Measurements from ENCODE around the gene NES. TPM values are rescaled to one million over a fixed set of nuclear protein-coding genes. Genes with fewer than 3 reads are reported as not detected.

Gene NES
- total RNA-seq, 1 experiment from 2014 or later = 56.3 TPM

- no peak for DNase-seq (ENCODE audit: low read depth, low spot score)
- no TSS peak for BruUV-seq (replicated peaks)
- POLR2A ChIA-PET = interaction anchor here (0.6 to 1.6 kb wide), 3 partner anchors 30 to 50 kb away, joined by 3 to 12 read pairs (median 8); no protein-coding TSS in a partner anchor
- ATAC-seq = peak; percentile 22; the same call in 1 of the 2 replicates
- Histone ChIP-seq H3K27ac (ENCODE audit: low read length) (peak overlapping the region; percentile 97), H3K36me3 (ENCODE audit: control insufficient read depth, insufficient read depth, low read length) (peaks cover 17% of the 10 kb centered on the region), H3K27me3 (ENCODE audit: control insufficient read depth, insufficient read depth, low read length) (no peaks in the 10 kb centered on the region), H3K4me1 (ENCODE audit: control insufficient read depth, insufficient read depth, low read length) (peaks cover 24% of the 10 kb centered on the region), H3K4me3 (ENCODE audit: low read depth in 2 of 2, low read length in 2 of 2) (peak overlapping the region; percentile 87 to 99), H3K9me3 (ENCODE audit: control insufficient read depth, insufficient read depth, low read depth, low read length) (no peaks in the 10 kb centered on the region)
- in situ Hi-C loops (cut with HindIII; ENCODE audit: low pct_unique_long_range_greater_than_20kb, low sequenced_read_pairs) (no loop called here), intact Hi-C loops (cut with micrococcal nuclease; ENCODE audit: unreplicated experiment) (loop anchor here (1.0 to 2.0 kb wide), 2 partner anchors 37 to 132 kb away; partner anchors contain the start of gene INSRR)
- TF ChIP-seq, protein P1, sequence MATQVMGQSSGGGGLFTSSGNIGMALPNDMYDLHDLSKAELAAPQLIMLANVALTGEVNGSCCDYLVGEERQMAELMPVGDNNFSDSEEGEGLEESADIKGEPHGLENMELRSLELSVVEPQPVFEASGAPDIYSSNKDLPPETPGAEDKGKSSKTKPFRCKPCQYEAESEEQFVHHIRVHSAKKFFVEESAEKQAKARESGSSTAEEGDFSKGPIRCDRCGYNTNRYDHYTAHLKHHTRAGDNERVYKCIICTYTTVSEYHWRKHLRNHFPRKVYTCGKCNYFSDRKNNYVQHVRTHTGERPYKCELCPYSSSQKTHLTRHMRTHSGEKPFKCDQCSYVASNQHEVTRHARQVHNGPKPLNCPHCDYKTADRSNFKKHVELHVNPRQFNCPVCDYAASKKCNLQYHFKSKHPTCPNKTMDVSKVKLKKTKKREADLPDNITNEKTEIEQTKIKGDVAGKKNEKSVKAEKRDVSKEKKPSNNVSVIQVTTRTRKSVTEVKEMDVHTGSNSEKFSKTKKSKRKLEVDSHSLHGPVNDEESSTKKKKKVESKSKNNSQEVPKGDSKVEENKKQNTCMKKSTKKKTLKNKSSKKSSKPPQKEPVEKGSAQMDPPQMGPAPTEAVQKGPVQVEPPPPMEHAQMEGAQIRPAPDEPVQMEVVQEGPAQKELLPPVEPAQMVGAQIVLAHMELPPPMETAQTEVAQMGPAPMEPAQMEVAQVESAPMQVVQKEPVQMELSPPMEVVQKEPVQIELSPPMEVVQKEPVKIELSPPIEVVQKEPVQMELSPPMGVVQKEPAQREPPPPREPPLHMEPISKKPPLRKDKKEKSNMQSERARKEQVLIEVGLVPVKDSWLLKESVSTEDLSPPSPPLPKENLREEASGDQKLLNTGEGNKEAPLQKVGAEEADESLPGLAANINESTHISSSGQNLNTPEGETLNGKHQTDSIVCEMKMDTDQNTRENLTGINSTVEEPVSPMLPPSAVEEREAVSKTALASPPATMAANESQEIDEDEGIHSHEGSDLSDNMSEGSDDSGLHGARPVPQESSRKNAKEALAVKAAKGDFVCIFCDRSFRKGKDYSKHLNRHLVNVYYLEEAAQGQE (IDR thresholded peaks at IDR 0.05; ENCODE audit: insufficient read depth in 1 of 2, low read depth in 2 of 2, low read length in 1 of 2) = no peak
- no peak for TF ChIP-seq TCF7L2 (IDR thresholded peaks at IDR 0.05; ENCODE audit: low read depth, low read length)
- no peak for TF ChIP-seq POLR2AphosphoS5 (IDR thresholded peaks at IDR 0.05; ENCODE audit: low read depth, low read length)
- TF ChIP-seq SIN3A (IDR thresholded peaks at IDR 0.05; ENCODE audit: borderline replicate concordance, insufficient read depth, low read depth, low read length) = no peak
- TF ChIP-seq, protein P2, sequence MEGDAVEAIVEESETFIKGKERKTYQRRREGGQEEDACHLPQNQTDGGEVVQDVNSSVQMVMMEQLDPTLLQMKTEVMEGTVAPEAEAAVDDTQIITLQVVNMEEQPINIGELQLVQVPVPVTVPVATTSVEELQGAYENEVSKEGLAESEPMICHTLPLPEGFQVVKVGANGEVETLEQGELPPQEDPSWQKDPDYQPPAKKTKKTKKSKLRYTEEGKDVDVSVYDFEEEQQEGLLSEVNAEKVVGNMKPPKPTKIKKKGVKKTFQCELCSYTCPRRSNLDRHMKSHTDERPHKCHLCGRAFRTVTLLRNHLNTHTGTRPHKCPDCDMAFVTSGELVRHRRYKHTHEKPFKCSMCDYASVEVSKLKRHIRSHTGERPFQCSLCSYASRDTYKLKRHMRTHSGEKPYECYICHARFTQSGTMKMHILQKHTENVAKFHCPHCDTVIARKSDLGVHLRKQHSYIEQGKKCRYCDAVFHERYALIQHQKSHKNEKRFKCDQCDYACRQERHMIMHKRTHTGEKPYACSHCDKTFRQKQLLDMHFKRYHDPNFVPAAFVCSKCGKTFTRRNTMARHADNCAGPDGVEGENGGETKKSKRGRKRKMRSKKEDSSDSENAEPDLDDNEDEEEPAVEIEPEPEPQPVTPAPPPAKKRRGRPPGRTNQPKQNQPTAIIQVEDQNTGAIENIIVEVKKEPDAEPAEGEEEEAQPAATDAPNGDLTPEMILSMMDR (IDR thresholded peaks at IDR 0.05) = peak; percentile 60
- CTCF ChIA-PET = interaction anchor here (0.6 to 2.8 kb wide), 26 partner anchors 11 to 201 kb away, joined by 3 to 118 read pairs (median 4); partner anchors contain the start of genes CRABP2, INSRR, IQGAP3 and MRPL24
Observed at GRCh38 chr1:156726549-156727226, 49.5 kb upstream of the NES start.

GRCh38 chr1:156725683-156726280 lies 48.6 kb upstream of the NES start:
- peak; percentile 78 for ATAC-seq
- ChIA-PET CTCF (interaction anchor here (0.5 to 2.8 kb wide), 28 partner anchors 10 to 202 kb away, joined by 3 to 118 read pairs (median 4); partner anchors contain the start of genes CRABP2, INSRR, IQGAP3 and NTRK1), POLR2A (interaction anchor here (0.6 to 1.6 kb wide), 3 partner anchors 20 to 43 kb away, joined by 3 to 12 read pairs (median 5); partner anchors contain the start of gene CRABP2)
- TF ChIP-seq TCF7L2 (IDR thresholded peaks at IDR 0.05; ENCODE audit: low read depth, low read length) (peak; percentile 21; the same call in 1 of the 2 replicates), POLR2AphosphoS5 (IDR thresholded peaks at IDR 0.05; ENCODE audit: low read depth, low read length) (peak; percentile 62; the same call in 1 of the 2 replicates), SIN3A (IDR thresholded peaks at IDR 0.05; ENCODE audit: borderline replicate concordance, insufficient read depth, low read depth, low read length) (0 out of 2 replicates have a peak, but pooled peaks have one; percentile 58)
- TF ChIP-seq, protein P1 (IDR thresholded peaks at IDR 0.05; ENCODE audit: insufficient read depth in 1 of 2, low read depth in 2 of 2, low read length in 1 of 2) = no peak
- TF ChIP-seq, protein P2 (IDR thresholded peaks at IDR 0.05) = peak; percentile 91
- no TSS peak for BruUV-seq (replicated peaks)
- Histone ChIP-seq H3K4me1 (ENCODE audit: control insufficient read depth, insufficient read depth, low read length) (peaks cover 33% of the 10 kb centered on the region), H3K27ac (ENCODE audit: low read length) (peak overlapping the region; percentile 87), H3K27me3 (ENCODE audit: control insufficient read depth, insufficient read depth, low read length) (no peaks in the 10 kb centered on the region), H3K9me3 (ENCODE audit: control insufficient read depth, insufficient read depth, low read depth, low read length) (no peaks in the 10 kb centered on the region), H3K4me3 (ENCODE audit: low read depth in 2 of 2, low read length in 2 of 2) (peak overlapping the region; percentile 87 to 99), H3K36me3 (ENCODE audit: control insufficient read depth, insufficient read depth, low read length) (peaks cover 19% of the 10 kb centered on the region)
- in situ Hi-C loops (cut with HindIII; ENCODE audit: low pct_unique_long_range_greater_than_20kb, low sequenced_read_pairs) (no loop called here), intact Hi-C loops (cut with micrococcal nuclease; ENCODE audit: unreplicated experiment) (loop anchor here (1.0 to 2.0 kb wide), 2 partner anchors 36 to 133 kb away; partner anchors contain the start of gene INSRR)
- DNase-seq (ENCODE audit: low read depth, low spot score) = peak; percentile 77
